Brain microvascular endothelial cell (primary cell): Measurements from ENCODE around the gene KRTAP2-4.
A peak's percentile ranks its signal among the peaks of the same experiment; 100 is the strongest.
"Not testable (repeated sequence)": the region's sequence is repeated elsewhere in the genome, so short reads cannot be mapped to it uniquely, and the experiment has no call there.

Experiments
- DNase-seq: peaks from one replicate; pipeline ENCODE4 v3.0.0-alpha.2; 2020
- H3K27ac ChIP-seq: fragments of 250-450 bp; sonication (Bioruptor Pico); 2 replicates; pipeline ENCODE4 v1.5.1; 2020; ENCODE audit warnings: mild to moderate bottlenecking, moderate library complexity
- H3K27me3 ChIP-seq: fragments of 250-450 bp; sonication (Bioruptor Pico); replicated peaks from 2 replicates; pipeline ENCODE4 v1.5.1; 2020; ENCODE audit warnings: mild to moderate bottlenecking
- H3K36me3 ChIP-seq: fragments of 250-450 bp; sonication (Bioruptor Pico); replicated peaks from 2 replicates; pipeline ENCODE4 v1.5.1; 2020; ENCODE audit warnings: mild to moderate bottlenecking
- H3K4me3 ChIP-seq: 2 replicates; pipeline ENCODE4 v1.5.1; 2011; ENCODE audit warnings: low read depth, mild to moderate bottlenecking, control low read depth, low read length, moderate library complexity
- CTCF ChIP-seq: IDR thresholded peaks from 2 replicates; pipeline ENCODE4 v1.5.1; 2011; ENCODE audit warnings: low read depth, mild to moderate bottlenecking, moderate library complexity, low read length, control low read depth, inconsistent platforms; ENCODE audit errors: missing control alignments
- in situ Hi-C: cut with HindIII; loops from 2 replicates; pipeline ENCODE4 v1.10.0; 2017; ENCODE audit warnings: low sequenced_read_pairs, low pct_ligation_motif_present

KRTAP2-4 gene

DNA sequence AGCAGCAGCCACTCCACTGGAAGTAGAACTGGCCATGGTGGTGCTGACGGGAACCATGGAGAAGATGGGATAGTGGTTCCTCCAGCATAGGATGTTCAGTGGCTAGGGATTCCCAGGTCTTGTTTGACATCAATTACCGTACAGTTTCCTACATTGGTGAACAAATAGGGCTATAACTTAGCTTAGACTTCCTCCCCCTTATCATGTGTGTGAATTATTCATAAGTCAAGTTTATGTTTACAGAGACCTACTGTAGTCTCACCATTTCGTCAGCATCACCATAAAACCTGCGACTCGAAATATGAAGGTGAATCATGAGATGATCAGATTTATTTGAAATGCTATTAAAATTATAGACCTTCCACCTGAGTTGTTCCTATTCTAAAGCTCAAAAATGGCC is 6.9 kb downstream of the KRTAP2-4 start:
- in situ Hi-C loops: no loop called here
- Histone ChIP-seq H3K27me3 (no peaks in the 10 kb centered on the region), H3K4me3 (no peak overlapping the region), H3K36me3 (no peaks in the 10 kb centered on the region), H3K27ac (peak overlapping the region; percentile 71)
- no peak for TF ChIP-seq CTCF
- DNase-seq: no peak

- H3K36me3 ChIP-seq: no peaks in the 10 kb centered on the region
- DNase-seq: no peak
- TF ChIP-seq CTCF: no peak
- no peak overlapping the region for H3K4me3 ChIP-seq
- in situ Hi-C loops: no loop called here
- no peaks in the 10 kb centered on the region for H3K27me3 ChIP-seq
- no peak overlapping the region for H3K27ac ChIP-seq
Observed at GRCh38 chr17:41057547-41057946, 8.1 kb downstream of the KRTAP2-4 start.

DNA sequence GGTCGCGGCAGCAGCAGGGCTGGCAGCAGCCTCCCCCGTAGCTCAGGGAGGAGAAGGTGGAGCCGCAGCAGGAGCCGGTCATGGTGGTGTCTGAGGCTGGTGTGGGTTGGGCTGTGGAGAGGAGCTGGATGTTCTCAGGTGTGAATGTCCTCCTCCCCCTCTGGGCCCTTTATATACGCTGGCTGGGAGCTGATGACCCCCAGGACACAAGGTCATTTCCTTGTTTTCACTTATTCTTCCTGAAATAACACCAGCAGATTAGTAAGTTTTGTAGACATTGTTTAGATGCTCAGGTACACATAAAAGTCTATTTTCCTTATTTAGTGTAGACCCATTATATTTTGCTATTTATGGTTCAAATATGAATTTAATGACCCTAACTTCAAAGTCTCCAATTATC is 10.5 kb downstream of the KRTAP2-4 start, which contains the start of gene KRTAP2-2:
KRTAP2-2 (minus strand) TSS at position 101 of the 400 bp plus-strand sequence; CDS start at position 82, 19 bp downstream.
- H3K4me3 ChIP-seq, DNase-seq, H3K36me3 ChIP-seq, in situ Hi-C loops, H3K27me3 ChIP-seq, H3K27ac ChIP-seq: not testable (repeated sequence)

DNA sequence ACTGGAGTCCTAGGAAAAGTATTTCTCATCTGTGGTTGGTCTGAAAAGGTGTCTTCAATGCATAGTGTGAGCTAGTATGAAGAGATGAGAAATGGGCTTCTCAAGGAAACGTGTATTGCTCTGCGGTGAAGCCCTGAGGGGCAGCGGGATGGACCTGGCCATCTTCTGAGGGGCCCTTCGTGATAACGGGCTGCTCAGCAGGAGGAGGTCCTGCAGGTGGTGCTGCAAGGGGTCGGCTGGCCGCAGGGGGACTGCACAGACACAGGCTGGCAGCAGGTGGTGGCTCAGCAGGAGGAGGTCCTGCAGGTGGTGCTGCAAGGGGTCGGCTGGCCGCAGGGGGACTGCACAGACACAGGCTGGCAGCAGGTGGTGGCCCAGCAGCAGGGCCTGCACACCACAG is 11.1 kb downstream of the KRTAP2-4 start:
- H3K36me3 ChIP-seq, H3K27me3 ChIP-seq, H3K4me3 ChIP-seq, H3K27ac ChIP-seq, DNase-seq, in situ Hi-C loops: not testable (repeated sequence)

- no peaks in the 10 kb centered on the region for H3K27me3 ChIP-seq
- no peak for TF ChIP-seq CTCF
- H3K27ac ChIP-seq: no peak overlapping the region
- in situ Hi-C loops: no loop called here
- no peak overlapping the region for H3K4me3 ChIP-seq
- H3K36me3 ChIP-seq: no peaks in the 10 kb centered on the region
- DNase-seq: no peak
Observed at GRCh38 chr17:41054025-41054424, 11.7 kb downstream of the KRTAP2-4 start.

GRCh38 chr17:41052566-41052965 is 13.1 kb downstream of the KRTAP2-4 start:
- Histone ChIP-seq H3K27me3 (no peaks in the 10 kb centered on the region), H3K4me3 (no peak overlapping the region), H3K36me3 (no peaks in the 10 kb centered on the region), H3K27ac (no peak overlapping the region)
- in situ Hi-C loops: no loop called here
- DNase-seq: no peak
- TF ChIP-seq CTCF: no peak

DNA sequence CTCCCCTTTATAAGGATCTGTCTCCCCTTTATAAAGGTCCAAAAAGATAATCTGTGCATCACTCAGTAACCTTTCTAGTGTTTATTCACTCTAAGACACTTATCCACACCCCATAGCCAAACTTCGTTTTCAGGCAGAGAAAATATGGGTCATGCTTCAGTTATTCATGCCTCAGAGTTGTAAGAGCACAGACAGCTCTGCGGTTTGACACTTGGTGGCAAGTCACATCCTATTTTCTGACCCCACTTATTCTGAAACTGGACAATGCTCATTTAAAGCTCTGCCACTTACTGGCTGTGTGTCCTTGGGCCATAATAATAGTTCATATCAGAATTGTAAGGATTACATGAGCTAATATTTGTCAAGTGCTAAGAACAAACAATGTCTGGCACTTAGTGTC is 16.6 kb downstream of the KRTAP2-4 start:
- in situ Hi-C loops: no loop called here
- Histone ChIP-seq H3K36me3 (no peaks in the 10 kb centered on the region), H3K27ac (peak overlapping the region; percentile 78), H3K4me3 (no peak overlapping the region), H3K27me3 (no peaks in the 10 kb centered on the region)
- DNase-seq: peak; percentile 78
- TF ChIP-seq CTCF: no peak
